Dermis blood vessel endothelial cell (primary cell): ENCODE results near the gene MSGN1. TPM values are rescaled to one million over a fixed set of nuclear protein-coding genes. Genes with fewer than 3 reads are reported as not detected.
A peak's percentile ranks its signal among the peaks of the same experiment; 100 is the strongest.
"Not testable (repeated sequence)": the region's sequence is repeated elsewhere in the genome, so short reads cannot be mapped to it uniquely, and the experiment has no call there.

ENCODE experiments used
- DNase-seq: peaks from one replicate; pipeline ENCODE4 v3.0.0; 2010
- total RNA-seq: library from RNA; depleted of rRNA; stranded (reverse); fragments of >200 nt; gene quantifications from 2 replicates; pipeline ENCODE4 v1.2.3, GENCODE V29; 2014

The MSGN1 gene
- total RNA-seq, 1 donor from 2014 or later: not detected

- no peak for DNase-seq
These were observed 10.4 kb upstream of the MSGN1 start for GRCh38 chr2:17805717-17806363.

- no peak for DNase-seq
These were observed 3.1 kb upstream of the MSGN1 start for GRCh38 chr2:17813010-17813741.

GRCh38 chr2:17813742-17814473 is 2.4 kb upstream of the MSGN1 start:
- DNase-seq: no peak

- DNase-seq: no peak
These were observed 1.7 kb upstream of the MSGN1 start for GRCh38 chr2:17814601-17815000.

- peak; percentile 33 for DNase-seq
These were observed 634 bp upstream of the MSGN1 start for GRCh38 chr2:17815468-17816184.

- no peak for DNase-seq
These were observed 2.1 kb downstream of the MSGN1 start for GRCh38 chr2:17818235-17818815.

GRCh38 chr2:17821080-17821479 is 4.8 kb downstream of the MSGN1 start:
- DNase-seq: no peak

GRCh38 chr2:17821535-17822444 is 5.5 kb downstream of the MSGN1 start:
- no peak for DNase-seq

GRCh38 chr2:17822445-17823117 is 6.3 kb downstream of the MSGN1 start:
- DNase-seq: no peak

GRCh38 chr2:17823646-17824045 is 7.4 kb downstream of the MSGN1 start:
- not testable (repeated sequence) for DNase-seq

- DNase-seq: no peak
These were observed 11.1 kb downstream of the MSGN1 start for GRCh38 chr2:17827316-17827715.

GRCh38 chr2:17827785-17828184 is 11.5 kb downstream of the MSGN1 start:
- no peak for DNase-seq

- peak; percentile 91 for DNase-seq
These were observed 14.1 kb downstream of the MSGN1 start for GRCh38 chr2:17830053-17831034.

GRCh38 chr2:17835516-17835915 is 19.3 kb downstream of the MSGN1 start:
- DNase-seq: no peak

GRCh38 chr2:17839959-17840358 is 23.7 kb downstream of the MSGN1 start:
- DNase-seq: no peak

- DNase-seq: no peak
These were observed 27.2 kb downstream of the MSGN1 start for GRCh38 chr2:17843457-17843856.

- no peak for DNase-seq
These were observed 29.5 kb downstream of the MSGN1 start for GRCh38 chr2:17845806-17846205.

- no peak for DNase-seq
These were observed 30.4 kb downstream of the MSGN1 start for GRCh38 chr2:17846676-17847075.

- no peak for DNase-seq
These were observed 31.0 kb downstream of the MSGN1 start for GRCh38 chr2:17847236-17847635.

- DNase-seq: no peak
These were observed 33.0 kb downstream of the MSGN1 start for GRCh38 chr2:17849275-17849674.
